Tibial nerve (tissue), 4 donors: Measurements from ENCODE around the gene CYGB. TPM values are rescaled to one million over a fixed set of nuclear protein-coding genes. Genes with fewer than 3 reads are reported as not detected.
A peak's percentile ranks its signal among the peaks of the same experiment; 100 is the strongest.

Experiments
- DNase-seq, 2 donors: peaks; one replicate each; pipeline ENCODE4 v3.0.0-alpha.2; 2019; ENCODE audit warnings: low spot score in 2 of 2
- H3K27ac ChIP-seq, 4 donors: fragments of 200-600 bp; sonication (generic) in 3 of 4; one replicate each; pipeline ENCODE4 v1.5.1; 2017 to 2019; ENCODE audit warnings: mild to moderate bottlenecking in 1 of 4
- H3K27me3 ChIP-seq, 2 donors: fragments of 200-600 bp; sonication (generic) in 1 of 2; one replicate each; pipeline versions ENCODE4 v1.5.1 to v1.6.0; 2017 to 2019
- H3K36me3 ChIP-seq, 3 donors: fragments of 200-600 bp; sonication (generic); one replicate each; pipeline ENCODE4 v1.5.1; 2018 to 2019
- H3K4me1 ChIP-seq, 4 donors: fragments of 200-600 bp; sonication (generic) in 3 of 4; one replicate each; pipeline ENCODE4 v1.5.1; 2017 to 2019
- H3K4me3 ChIP-seq, 4 donors: fragments of 200-600 bp; sonication (generic) in 3 of 4; one replicate each; pipeline ENCODE4 v1.5.1; 2017 to 2019; ENCODE audit warnings: mild to moderate bottlenecking in 1 of 4, moderate library complexity in 1 of 4
- H3K9me3 ChIP-seq, 4 donors: fragments of 200-600 bp; sonication (generic) in 3 of 4; one replicate each; pipeline ENCODE4 v1.5.1; 2017 to 2019
- CTCF ChIP-seq, 5 experiments: fragments of 200-600 bp in 3 of 5; fragments of 450-650 bp in 2 of 5; sonication (generic) in 3 of 5; IDR thresholded peaks; one replicate each; pipeline ENCODE4 v1.5.1; 2016 to 2019; ENCODE audit warnings: antibody characterized with exemption in 5 of 5, mild to moderate bottlenecking in 3 of 5, moderate library complexity in 2 of 5
- EP300 ChIP-seq, 2 donors: sonication (generic); formaldehyde crosslinking; IDR thresholded peaks; one replicate each; pipeline ENCODE4 v1.6.1; 2017; ENCODE audit warnings: antibody characterized with exemption in 2 of 2, mild to moderate bottlenecking in 1 of 2
- POLR2A ChIP-seq, 2 donors: fragments of 450-650 bp; IDR thresholded peaks; one replicate each; pipeline ENCODE4 v1.6.1; 2017; ENCODE audit warnings: antibody characterized with exemption in 2 of 2, mild to moderate bottlenecking in 2 of 2, moderate library complexity in 2 of 2
- WGBS, 2 donors: methylation state at CpG; one replicate each; pipeline ENCODE4 v1.1.5; 2018; 5-methylcytosine and 5-hydroxymethylcytosine counted together
- total RNA-seq, 4 donors: library from RNA; depleted of rRNA; stranded (reverse); fragments of >200 nt; gene quantifications; one replicate each; pipeline ENCODE4 v1.1.0, GENCODE V29; 2016

Gene CYGB
- total RNA-seq, 4 donors from 2014 or later, result 40.2 to 59.2 (median 48.8) TPM

GRCh38 chr17:76484228-76484725 is 53.2 kb downstream of the CYGB start:
- no peak for TF ChIP-seq CTCF (IDR thresholded peaks at IDR 0.05)
- no peak for TF ChIP-seq EP300 (IDR thresholded peaks at IDR 0.05)
- TF ChIP-seq POLR2A (IDR thresholded peaks at IDR 0.05), result no peak
- Histone ChIP-seq H3K27ac (peak overlapping the region in 2 of 4 donors; percentile 67 to 71), H3K4me3 (no peak overlapping the region), H3K27me3 (no peaks in the 10 kb centered on the region), H3K36me3 (peaks cover 0 to 8% (median 3%) of the 10 kb centered on the region in 3 donors), H3K4me1 (peaks cover 0 to 21% (median 8%) of the 10 kb centered on the region in 4 donors), H3K9me3 (no peaks in the 10 kb centered on the region)
- DNase-seq, result no peak
- 83 to 85% methylated on average over 11 of the region's 11 CpGs for WGBS, 2 donors

GRCh38 chr17:76481071-76481655 is 56.3 kb downstream of the CYGB start:
- Histone ChIP-seq H3K27ac (peak overlapping the region; percentile 78 to 89 (median 84)), H3K9me3 (no peaks in the 10 kb centered on the region), H3K4me1 (peaks cover 0 to 21% (median 8%) of the 10 kb centered on the region in 4 donors), H3K4me3 (peak overlapping the region in 3 of 4 donors; percentile 9 to 24 (median 16)), H3K27me3 (no peaks in the 10 kb centered on the region), H3K36me3 (peaks cover 0 to 33% (median 6%) of the 10 kb centered on the region in 3 donors)
- no peak for TF ChIP-seq POLR2A (IDR thresholded peaks at IDR 0.05)
- no peak for TF ChIP-seq CTCF (IDR thresholded peaks at IDR 0.05)
- TF ChIP-seq EP300 (IDR thresholded peaks at IDR 0.05), result peak in 1 of 2 donors; percentile 33
- no peak for DNase-seq
- WGBS, 2 donors, result 28 to 64% methylated on average over 14 to 21 of the region's 21 CpGs

GRCh38 chr17:76480632-76481031 is 56.9 kb downstream of the CYGB start:
- H3K27ac ChIP-seq, result peak overlapping the region; percentile 78 to 89 (median 84)
- no peaks in the 10 kb centered on the region for H3K9me3 ChIP-seq
- 21 to 32% methylated on average over 15 of the region's 15 CpGs for WGBS, 2 donors
- TF ChIP-seq EP300 (IDR thresholded peaks at IDR 0.05) (peak in 1 of 2 donors; percentile 51), POLR2A (IDR thresholded peaks at IDR 0.05) (peak in 1 of 2 donors; percentile 46), CTCF (IDR thresholded peaks at IDR 0.05) (no peak)
- peaks cover 0 to 21% (median 8%) of the 10 kb centered on the region in 4 donors for H3K4me1 ChIP-seq
- H3K36me3 ChIP-seq, result peaks cover 0 to 38% (median 6%) of the 10 kb centered on the region in 3 donors
- DNase-seq, result no peak
- no peaks in the 10 kb centered on the region for H3K27me3 ChIP-seq
- H3K4me3 ChIP-seq, result peak overlapping the region in 3 of 4 donors; percentile 9 to 24 (median 16)

- Histone ChIP-seq H3K4me3 (no peak overlapping the region), H3K9me3 (no peaks in the 10 kb centered on the region), H3K27ac (peak overlapping the region in 2 of 4 donors; percentile 36 to 55), H3K4me1 (peaks cover 0 to 21% (median 8%) of the 10 kb centered on the region in 4 donors), H3K27me3 (no peaks in the 10 kb centered on the region), H3K36me3 (peaks cover 0 to 49% (median 7%) of the 10 kb centered on the region in 3 donors)
- no peak for TF ChIP-seq POLR2A (IDR thresholded peaks at IDR 0.05)
- DNase-seq, result no peak
- 81 to 85% methylated on average over 13 to 14 of the region's 14 CpGs for WGBS, 2 donors
Measured at GRCh38 chr17:76479515-76480060, 57.9 kb downstream of the CYGB start.

- 88 to 90% methylated on average over 30 to 36 of the region's 37 CpGs for WGBS, 2 donors
- no peak for DNase-seq
- peaks cover 0 to 56% (median 14%) of the 10 kb centered on the region in 3 donors for H3K36me3 ChIP-seq
Measured at GRCh38 chr17:76478730-76479514, 58.6 kb downstream of the CYGB start.

More at GRCh38 chr17:76478730-76479514, 58.6 kb downstream of the CYGB start:
- Histone ChIP-seq H3K27me3 (no peaks in the 10 kb centered on the region), H3K4me1 (peaks cover 0 to 21% (median 8%) of the 10 kb centered on the region in 4 donors), H3K4me3 (no peak overlapping the region), H3K9me3 (no peaks in the 10 kb centered on the region), H3K27ac (peak overlapping the region in 2 of 4 donors; percentile 36 to 55)
- TF ChIP-seq CTCF (IDR thresholded peaks at IDR 0.05) (no peak), POLR2A (IDR thresholded peaks at IDR 0.05) (no peak), EP300 (IDR thresholded peaks at IDR 0.05) (no peak)
